ENCODE data around the gene MARK1.

The MARK1 gene

GRCh38 chr1:220528679-220529501 lies 954 bp downstream of the MARK1 start:
- no peak for DNase-seq (ENCODE audit: low read depth, low spot score)

- no peak for DNase-seq (ENCODE audit: low read depth, low spot score)
Measured at GRCh38 chr1:220529521-220530020, 1.6 kb downstream of the MARK1 start.

GRCh38 chr1:220533504-220534109 lies 5.7 kb downstream of the MARK1 start:
- no peak for DNase-seq (ENCODE audit: low read depth, low spot score)

GRCh38 chr1:220544901-220545303 lies 17.0 kb downstream of the MARK1 start:
- DNase-seq (ENCODE audit: low read depth, low spot score): no peak

- DNase-seq (ENCODE audit: low read depth, low spot score): no peak
Measured at GRCh38 chr1:220550811-220551399, 23.0 kb downstream of the MARK1 start.

GRCh38 chr1:220551718-220552117 lies 23.8 kb downstream of the MARK1 start:
- no peak for DNase-seq (ENCODE audit: low read depth, low spot score)

GRCh38 chr1:220552672-220553260 lies 24.8 kb downstream of the MARK1 start:
- DNase-seq (ENCODE audit: low read depth, low spot score): no peak

- DNase-seq (ENCODE audit: low read depth, low spot score): no peak
Measured at GRCh38 chr1:220556641-220557040, 28.7 kb downstream of the MARK1 start.

GRCh38 chr1:220563564-220563963 lies 35.6 kb downstream of the MARK1 start:
- no peak for DNase-seq (ENCODE audit: low read depth, low spot score)

- DNase-seq (ENCODE audit: low read depth, low spot score): no peak
Measured at GRCh38 chr1:220564216-220564615, 36.3 kb downstream of the MARK1 start.

GRCh38 chr1:220565670-220566069 lies 37.7 kb downstream of the MARK1 start:
- DNase-seq (ENCODE audit: low read depth, low spot score): no peak

- DNase-seq (ENCODE audit: low read depth, low spot score): no peak
Measured at GRCh38 chr1:220566869-220567268, 38.9 kb downstream of the MARK1 start.

- no peak for DNase-seq (ENCODE audit: low read depth, low spot score)
Measured at GRCh38 chr1:220572416-220572815, 44.5 kb downstream of the MARK1 start.

GRCh38 chr1:220573836-220574235 lies 45.9 kb downstream of the MARK1 start:
- no peak for DNase-seq (ENCODE audit: low read depth, low spot score)

- DNase-seq (ENCODE audit: low read depth, low spot score): no peak
Measured at GRCh38 chr1:220575718-220576497, 48.0 kb downstream of the MARK1 start.

GRCh38 chr1:220577926-220578325 lies 50.0 kb downstream of the MARK1 start:
- no peak for DNase-seq (ENCODE audit: low read depth, low spot score)

- no peak for DNase-seq (ENCODE audit: low read depth, low spot score)
Measured at GRCh38 chr1:220579317-220579716, 51.4 kb downstream of the MARK1 start.

- DNase-seq (ENCODE audit: low read depth, low spot score): no peak
Measured at GRCh38 chr1:220592714-220593113, 64.8 kb downstream of the MARK1 start.

GRCh38 chr1:220594356-220594755 lies 66.4 kb downstream of the MARK1 start:
- no peak for DNase-seq (ENCODE audit: low read depth, low spot score)

GRCh38 chr1:220595179-220595578 lies 67.2 kb downstream of the MARK1 start:
- DNase-seq (ENCODE audit: low read depth, low spot score): no peak

- DNase-seq (ENCODE audit: low read depth, low spot score): no peak
Measured at GRCh38 chr1:220604926-220605325, 77.0 kb downstream of the MARK1 start.
